OCI-LY7 (cell line): ENCODE measurements around the gene NINJ2. TPM values are rescaled to one million over a fixed set of nuclear protein-coding genes. Genes with fewer than 3 reads are reported as not detected.

Experiments
- BruUV-seq: library from RNA; stranded (reverse); fragments of 400-500 nt; replicated peaks from 2 replicates; lab custom pipeline; 2021; lab: Mats Ljungman, UMichigan
- CTCF ChIA-PET: fragments of 300-600 bp; sonication (Branson Sonifier 250); formaldehyde crosslinking; loops from one replicate; lab custom pipeline; 2022; ENCODE audit warnings: antibody characterized with exemption; ENCODE audit not compliant: unreplicated experiment; lab: Charles Lee
- POLR2A ChIA-PET: fragments of 300-600 bp; sonication (Branson Sonifier 250); formaldehyde crosslinking; loops from one replicate; lab custom pipeline; 2022; ENCODE audit warnings: antibody characterized with exemption; lab: Charles Lee
- DNase-seq: peaks from one replicate; pipeline ENCODE4 v3.0.0-alpha.2; 2015; ENCODE audit warnings: low spot score
- H2AFZ ChIP-seq: fragments of 200-600 bp; sonication (generic), shearing (Covaris generic); 2 replicates; pipeline ENCODE4 v1.6.1; 2014; ENCODE audit warnings: mild to moderate bottlenecking, antibody characterized with exemption, low read length, moderate library complexity
- H3K27ac ChIP-seq: fragments of 200-600 bp; sonication (generic); 2 replicates; pipeline ENCODE4 v1.5.1; 2014; ENCODE audit warnings: mixed run types, low read depth, mild to moderate bottlenecking, moderate library complexity, low read length, inconsistent platforms; ENCODE audit not compliant: poor library complexity, severe bottlenecking
- H3K36me3 ChIP-seq: fragments of 200-600 bp; sonication (generic); 2 replicates; pipeline ENCODE4 v1.6.1; 2014; ENCODE audit warnings: mild to moderate bottlenecking, antibody characterized with exemption, low read length, moderate library complexity, mixed read lengths; ENCODE audit not compliant: insufficient read depth
- H3K4me1 ChIP-seq: fragments of 200-600 bp; sonication (generic); 2 replicates; pipeline ENCODE4 v1.5.1; 2014; ENCODE audit warnings: mild to moderate bottlenecking, low read length; ENCODE audit not compliant: insufficient read depth, poor library complexity, severe bottlenecking
- H3K4me2 ChIP-seq: fragments of 200-600 bp; sonication (generic); 2 replicates; pipeline ENCODE4 v1.6.1; 2014; ENCODE audit warnings: mild to moderate bottlenecking, low read length
- H3K4me3 ChIP-seq: fragments of 200-600 bp; sonication (generic); 2 replicates; pipeline ENCODE4 v1.5.1; 2014; ENCODE audit warnings: mild to moderate bottlenecking, low read depth, low read length; ENCODE audit not compliant: poor library complexity, severe bottlenecking
- H3K79me2 ChIP-seq: fragments of 200-600 bp; sonication (generic); 2 replicates; pipeline ENCODE4 v1.6.1; 2016; ENCODE audit warnings: low read depth, mild to moderate bottlenecking, low read length, moderate library complexity, mixed read lengths; ENCODE audit not compliant: insufficient read depth
- H3K9me2 ChIP-seq: fragments of 200-600 bp; sonication (generic); 2 replicates; pipeline ENCODE4 v1.6.1; 2016; ENCODE audit warnings: mild to moderate bottlenecking, low read length, mixed read lengths; ENCODE audit not compliant: insufficient read depth
- H3K9me3 ChIP-seq: fragments of 200-600 bp; sonication (generic); 2 replicates; pipeline ENCODE4 v1.6.1; 2014; ENCODE audit warnings: mild to moderate bottlenecking, mixed run types, low read length, mixed read lengths
- H4K20me1 ChIP-seq: fragments of 200-600 bp; sonication (generic); 2 replicates; pipeline ENCODE4 v1.6.1; 2014; ENCODE audit warnings: mild to moderate bottlenecking, antibody characterized with exemption, low read length, moderate library complexity, mixed read lengths; ENCODE audit not compliant: insufficient read depth
- EZH2phosphoT487 ChIP-seq: fragments of 200-600 bp; sonication (generic); IDR thresholded peaks from 2 replicates; pipeline ENCODE4 v1.6.1; 2018; ENCODE audit warnings: low read depth, borderline replicate concordance, mild to moderate bottlenecking, mixed run types, antibody characterized with exemption, low read length, moderate library complexity, mixed read lengths
- intact Hi-C: fragments of 100-400 bp; cut with micrococcal nuclease; formaldehyde crosslinking; loops from one replicate; pipeline ENCODE4 v1.10.0; 2022; ENCODE audit not compliant: unreplicated experiment
- total RNA-seq, 2 experiments: library from RNA; depleted of rRNA in 1 of 2; stranded (reverse); fragments of >200 nt in 1 of 2; shearing (Covaris generic) in 1 of 2; gene quantifications; 2 replicates each; pipeline ENCODE4 v1.2.3, GENCODE V29; 2014 to 2022
- TF ChIP-seq, protein P1 (sequence below): fragments of 200-600 bp; sonication (generic); conservative IDR thresholded peaks from 2 replicates; pipeline ENCODE4 v1.5.1; 2014; ENCODE audit warnings: mild to moderate bottlenecking, antibody characterized with exemption, low read length, moderate library complexity, mixed read lengths

NINJ2 gene
- total RNA-seq, 2 experiments from 2014 or later, result 0.79 to 4.4 TPM

GRCh38 chr12:526089-526488 is 137.2 kb downstream of the NINJ2 start:
- DNase-seq, result no peak
- Histone ChIP-seq H2AFZ (no peak overlapping the region), H3K36me3 (no peaks in the 10 kb centered on the region), H3K4me3 (no peak overlapping the region), H4K20me1 (no peaks in the 10 kb centered on the region), H3K4me1 (peaks cover 3% of the 10 kb centered on the region), H3K27ac (no peak overlapping the region), H3K4me2 (no peak overlapping the region), H3K9me3 (no peaks in the 10 kb centered on the region), H3K79me2 (no peaks in the 10 kb centered on the region), H3K9me2 (no peaks in the 10 kb centered on the region)
- intact Hi-C loops, result no loop called here
- BruUV-seq, result no TSS peak
- CTCF ChIA-PET, result no interaction called here
- POLR2A ChIA-PET, result no interaction called here
- TF ChIP-seq, protein P1, sequence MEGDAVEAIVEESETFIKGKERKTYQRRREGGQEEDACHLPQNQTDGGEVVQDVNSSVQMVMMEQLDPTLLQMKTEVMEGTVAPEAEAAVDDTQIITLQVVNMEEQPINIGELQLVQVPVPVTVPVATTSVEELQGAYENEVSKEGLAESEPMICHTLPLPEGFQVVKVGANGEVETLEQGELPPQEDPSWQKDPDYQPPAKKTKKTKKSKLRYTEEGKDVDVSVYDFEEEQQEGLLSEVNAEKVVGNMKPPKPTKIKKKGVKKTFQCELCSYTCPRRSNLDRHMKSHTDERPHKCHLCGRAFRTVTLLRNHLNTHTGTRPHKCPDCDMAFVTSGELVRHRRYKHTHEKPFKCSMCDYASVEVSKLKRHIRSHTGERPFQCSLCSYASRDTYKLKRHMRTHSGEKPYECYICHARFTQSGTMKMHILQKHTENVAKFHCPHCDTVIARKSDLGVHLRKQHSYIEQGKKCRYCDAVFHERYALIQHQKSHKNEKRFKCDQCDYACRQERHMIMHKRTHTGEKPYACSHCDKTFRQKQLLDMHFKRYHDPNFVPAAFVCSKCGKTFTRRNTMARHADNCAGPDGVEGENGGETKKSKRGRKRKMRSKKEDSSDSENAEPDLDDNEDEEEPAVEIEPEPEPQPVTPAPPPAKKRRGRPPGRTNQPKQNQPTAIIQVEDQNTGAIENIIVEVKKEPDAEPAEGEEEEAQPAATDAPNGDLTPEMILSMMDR, result no peak
- no peak for TF ChIP-seq EZH2phosphoT487

DNA sequence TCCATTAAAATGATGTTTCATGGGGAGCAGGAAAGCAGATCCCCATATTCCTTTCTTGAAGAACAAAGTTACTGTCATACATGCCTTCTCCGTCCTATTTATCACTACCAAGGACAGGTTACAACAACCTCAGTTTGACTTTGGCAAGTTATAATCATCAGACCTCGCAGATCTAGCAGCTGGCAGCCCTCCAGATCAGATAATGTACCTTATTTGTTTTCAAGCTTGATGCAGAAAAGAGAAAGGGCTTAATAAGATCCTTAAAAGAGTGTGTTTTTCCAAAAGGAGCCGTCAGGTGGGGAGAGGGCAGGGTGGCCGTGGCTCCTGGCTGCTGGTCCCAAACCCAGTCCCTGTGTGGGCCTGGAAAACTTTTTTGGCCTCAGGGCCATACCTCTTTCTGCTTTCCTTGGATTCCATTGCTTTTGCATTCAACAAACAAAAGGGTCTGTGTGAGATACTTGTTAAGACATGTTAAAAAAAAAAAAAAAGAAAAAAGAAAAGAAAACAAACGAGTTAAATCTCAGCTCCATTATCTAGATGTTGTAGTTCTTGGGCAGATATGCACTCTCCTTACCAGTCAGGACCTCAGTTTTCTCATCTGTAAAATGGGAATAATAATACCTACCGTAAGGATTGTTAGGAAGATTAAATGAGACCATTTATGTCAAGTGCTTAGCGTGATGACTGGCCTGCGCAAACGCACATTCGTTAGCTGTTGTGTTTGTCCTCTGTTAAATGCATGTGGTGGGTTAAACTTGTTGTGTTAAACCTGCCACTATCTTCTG is 138.9 kb downstream of the NINJ2 start:
- Histone ChIP-seq H3K79me2 (no peaks in the 10 kb centered on the region), H2AFZ (no peak overlapping the region), H3K4me2 (no peak overlapping the region), H3K9me3 (no peaks in the 10 kb centered on the region), H3K4me3 (no peak overlapping the region), H3K36me3 (no peaks in the 10 kb centered on the region), H3K9me2 (no peaks in the 10 kb centered on the region), H3K4me1 (peaks cover 3% of the 10 kb centered on the region), H3K27ac (no peak overlapping the region), H4K20me1 (no peaks in the 10 kb centered on the region)
- TF ChIP-seq, protein P1, result no peak
- TF ChIP-seq EZH2phosphoT487, result no peak
- ChIA-PET POLR2A (interaction anchor here (0.7 kb wide), 1 partner anchor 46 kb away, joined by 3 read pairs; no protein-coding TSS in a partner anchor), CTCF (no interaction called here)
- BruUV-seq, result no TSS peak
- intact Hi-C loops, result no loop called here
- DNase-seq, result no peak
